GM13977 (cell line): ENCODE measurements around the gene ATP1B4.

Experiments used
- DNase-seq: peaks from one replicate; pipeline ENCODE4 v3.0.0; 2012; ENCODE audit warnings: low spot score
- in situ Hi-C: fragments of 300-500 bp; cut with MboI; formaldehyde crosslinking; loops from one replicate; pipeline ENCODE4 v1.12.0; 2022; ENCODE audit warnings: low sequenced_read_pairs, low pct_unique_long_range_greater_than_20kb, mixed read lengths, inconsistent platforms; ENCODE audit not compliant: unreplicated experiment
- TF ChIP-seq, protein P1 (sequence below): IDR thresholded peaks from 2 replicates; pipeline ENCODE4 v1.5.1; 2012; ENCODE audit warnings: mild to moderate bottlenecking, control low read depth; ENCODE audit not compliant: insufficient read depth; ENCODE audit errors: extremely low read depth, missing control alignments

The ATP1B4 gene

DNA sequence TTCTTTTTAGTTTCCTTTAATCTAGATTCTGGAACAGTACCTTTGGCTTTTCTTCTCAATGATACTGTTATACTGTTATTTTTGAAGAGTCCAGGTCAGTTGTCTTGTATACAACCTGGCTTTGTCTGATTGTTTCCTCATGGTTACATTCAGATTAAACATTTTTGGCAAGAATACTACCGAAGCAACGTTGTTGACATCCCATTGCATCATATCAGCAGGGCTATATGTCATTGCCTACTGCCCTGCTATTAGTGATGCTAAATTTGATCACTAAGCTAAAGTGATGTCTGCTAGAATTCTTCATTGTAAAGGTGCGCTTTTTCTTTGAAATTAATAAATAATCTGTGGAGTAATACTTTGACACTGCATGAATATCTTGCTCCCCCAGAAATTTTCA lies 5.8 kb upstream of the ATP1B4 start:
- TF ChIP-seq, protein P1, sequence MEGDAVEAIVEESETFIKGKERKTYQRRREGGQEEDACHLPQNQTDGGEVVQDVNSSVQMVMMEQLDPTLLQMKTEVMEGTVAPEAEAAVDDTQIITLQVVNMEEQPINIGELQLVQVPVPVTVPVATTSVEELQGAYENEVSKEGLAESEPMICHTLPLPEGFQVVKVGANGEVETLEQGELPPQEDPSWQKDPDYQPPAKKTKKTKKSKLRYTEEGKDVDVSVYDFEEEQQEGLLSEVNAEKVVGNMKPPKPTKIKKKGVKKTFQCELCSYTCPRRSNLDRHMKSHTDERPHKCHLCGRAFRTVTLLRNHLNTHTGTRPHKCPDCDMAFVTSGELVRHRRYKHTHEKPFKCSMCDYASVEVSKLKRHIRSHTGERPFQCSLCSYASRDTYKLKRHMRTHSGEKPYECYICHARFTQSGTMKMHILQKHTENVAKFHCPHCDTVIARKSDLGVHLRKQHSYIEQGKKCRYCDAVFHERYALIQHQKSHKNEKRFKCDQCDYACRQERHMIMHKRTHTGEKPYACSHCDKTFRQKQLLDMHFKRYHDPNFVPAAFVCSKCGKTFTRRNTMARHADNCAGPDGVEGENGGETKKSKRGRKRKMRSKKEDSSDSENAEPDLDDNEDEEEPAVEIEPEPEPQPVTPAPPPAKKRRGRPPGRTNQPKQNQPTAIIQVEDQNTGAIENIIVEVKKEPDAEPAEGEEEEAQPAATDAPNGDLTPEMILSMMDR = no peak
- in situ Hi-C loops = no loop called here

GRCh38 chrX:120357186-120357585 lies 4.7 kb upstream of the ATP1B4 start:
- DNase-seq = no peak
- in situ Hi-C loops = no loop called here
- TF ChIP-seq, protein P1 = no peak

More for the DNA sequence above, 5.8 kb upstream of the ATP1B4 start:
- no peak for DNase-seq

DNA sequence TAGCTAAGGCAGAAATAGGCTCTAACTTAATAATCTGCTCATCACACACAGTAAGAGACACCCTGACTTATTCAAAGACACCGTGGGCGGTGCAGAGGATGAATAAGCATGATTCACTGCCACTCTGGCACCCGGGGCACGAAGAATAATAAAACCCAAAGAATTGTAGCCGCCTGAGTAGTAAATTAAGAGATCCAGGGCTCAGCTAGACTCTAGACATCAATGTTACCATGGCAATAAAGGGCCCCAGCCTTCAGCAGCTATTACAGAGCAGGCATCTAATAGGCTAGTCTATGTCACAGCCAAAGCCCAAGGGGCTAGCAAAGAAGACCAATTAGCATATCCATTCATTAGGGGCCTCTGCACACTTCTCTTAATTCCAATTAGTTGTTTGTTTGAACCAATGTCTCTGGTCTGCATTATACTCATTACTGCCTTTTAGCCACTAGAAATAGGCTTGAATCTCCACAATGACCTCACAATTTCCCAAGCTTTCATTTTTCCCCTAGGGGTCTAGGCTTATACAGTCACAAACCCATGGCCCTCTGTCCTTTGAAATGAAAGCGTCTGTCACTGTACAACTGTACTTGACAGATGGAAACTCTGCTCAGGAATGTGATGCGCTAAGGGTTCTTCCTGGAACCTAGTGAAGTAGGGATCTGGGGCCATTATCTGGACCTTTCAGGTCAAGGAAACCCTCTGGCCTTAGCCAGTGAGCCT lies 3.0 kb upstream of the ATP1B4 start:
- in situ Hi-C loops = no loop called here
- DNase-seq = no peak
- TF ChIP-seq, protein P1 = no peak

DNA sequence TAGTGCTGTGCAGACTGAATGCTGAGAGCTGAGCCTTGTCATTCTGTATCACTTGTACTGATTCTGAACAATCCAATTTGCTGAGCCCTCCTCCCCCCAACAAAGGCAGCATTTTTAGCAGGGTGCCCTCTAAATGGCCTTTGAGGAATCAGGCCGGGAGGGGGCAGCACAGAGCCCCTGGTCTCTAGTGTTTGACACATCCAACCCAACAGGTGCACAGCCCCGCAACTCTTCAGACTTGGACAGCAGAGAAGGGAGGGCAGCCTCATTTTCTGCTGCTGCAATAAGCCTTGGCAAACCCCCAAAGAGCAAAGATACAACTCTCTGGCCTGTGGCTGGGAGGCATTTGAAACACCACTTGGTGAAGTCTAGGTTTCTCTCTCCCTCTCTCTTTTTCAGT lies 3.4 kb downstream of the ATP1B4 start:
- in situ Hi-C loops = no loop called here
- TF ChIP-seq, protein P1 = peak; percentile 65
- DNase-seq = peak; percentile 11

GRCh38 chrX:120365968-120366367 lies 4.1 kb downstream of the ATP1B4 start:
- TF ChIP-seq, protein P1 = no peak
- DNase-seq = no peak
- in situ Hi-C loops = no loop called here

DNA sequence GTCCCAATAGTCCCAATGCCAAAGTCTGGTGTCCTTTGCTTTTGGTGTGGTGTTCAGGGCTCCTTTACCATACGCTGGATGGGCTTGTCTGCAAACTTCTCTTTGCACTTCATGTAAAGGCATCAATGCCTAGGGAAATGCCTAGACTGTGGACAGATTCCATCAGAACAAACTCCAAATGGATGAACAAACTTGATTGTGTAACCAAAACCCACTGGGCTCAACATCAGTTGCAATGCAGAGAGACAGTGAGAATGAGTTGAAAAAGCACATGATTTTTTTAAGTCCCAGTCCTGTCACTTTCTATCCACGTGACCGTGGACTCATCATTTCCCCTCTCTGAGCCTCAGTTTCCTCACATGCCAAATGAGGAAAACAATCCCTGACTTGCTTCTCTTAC lies 4.9 kb downstream of the ATP1B4 start:
- DNase-seq = no peak
- TF ChIP-seq, protein P1 = no peak
- in situ Hi-C loops = no loop called here
